ENCODE results near the gene KLK1. TPM values are rescaled to one million over a fixed set of nuclear protein-coding genes. Genes with fewer than 3 reads are reported as not detected.

The KLK1 gene
- total and polyA plus RNA-seq, 2 of the 13 experiments (the other 11 are each of a cell fraction or from before 2014, with no cell fraction given) = not detected

GRCh38 chr19:50835785-50836542 lies 12.4 kb upstream of the KLK1 start:
- H3K27ac ChIP-seq (ENCODE audit: extremely low read length, insufficient read depth, low read length) = no peak overlapping the region
- peak overlapping the region; percentile 47 for H3K9ac ChIP-seq (ENCODE audit: insufficient read depth, low read depth, low read length)
- TF ChIP-seq MEIS1 (CRISPR knock-in tag; IDR thresholded peaks at IDR 0.05; ENCODE audit: borderline replicate concordance) (no peak), KDM3A (CRISPR knock-in tag; IDR thresholded peaks at IDR 0.05; ENCODE audit: low read depth) (no peak), PRMT3 (CRISPR knock-in tag; IDR thresholded peaks at IDR 0.05; ENCODE audit: borderline replicate concordance, low read depth) (no peak), ZNF883 (CRISPR knock-in tag; IDR thresholded peaks at IDR 0.05; ENCODE audit: not compliant biosample characterization) (no peak), ZNF619 (CRISPR knock-in tag; IDR thresholded peaks at IDR 0.05) (0 out of 2 replicates have a peak, but pooled peaks have one; percentile 29), SUZ12 (IDR thresholded peaks at IDR 0.05; ENCODE audit: low read depth, low read length) (no peak), ZFX (CRISPR knock-in tag; IDR thresholded peaks at IDR 0.05; ENCODE audit: low read depth) (peak; percentile 59; the same call in 1 of the 2 replicates), ZNF557 (CRISPR knock-in tag; IDR thresholded peaks at IDR 0.05) (no peak), SAP130 (CRISPR knock-in tag; IDR thresholded peaks at IDR 0.05; ENCODE audit: low read depth) (no peak; the same call in 1 of the 2 replicates), SPEN (CRISPR knock-in tag; IDR thresholded peaks at IDR 0.05; ENCODE audit: low read depth) (peak; percentile 58), ZBTB26 (CRISPR knock-in tag; IDR thresholded peaks at IDR 0.05; ENCODE audit: borderline replicate concordance) (no peak), ZNF329 (CRISPR knock-in tag; IDR thresholded peaks at IDR 0.05; ENCODE audit: low read depth) (0 out of 2 replicates have a peak, but pooled peaks have one; percentile 42), ZNF629 (CRISPR knock-in tag; conservative IDR thresholded peaks at IDR 0.05) (0 out of 2 replicates have a peak, but pooled peaks have one; percentile 39), ZNF772 (CRISPR knock-in tag; IDR thresholded peaks at IDR 0.05) (no peak), HMG20B (CRISPR knock-in tag; conservative IDR thresholded peaks at IDR 0.05) (no peak), SOX5 (CRISPR knock-in tag; IDR thresholded peaks at IDR 0.05; ENCODE audit: borderline replicate concordance) (no peak), ONECUT2 (CRISPR knock-in tag; IDR thresholded peaks at IDR 0.05) (peak; percentile 83), ZBTB3 (CRISPR knock-in tag; IDR thresholded peaks at IDR 0.05; ENCODE audit: borderline replicate concordance, low read depth) (no peak)
- TF ChIP-seq, protein P1, sequence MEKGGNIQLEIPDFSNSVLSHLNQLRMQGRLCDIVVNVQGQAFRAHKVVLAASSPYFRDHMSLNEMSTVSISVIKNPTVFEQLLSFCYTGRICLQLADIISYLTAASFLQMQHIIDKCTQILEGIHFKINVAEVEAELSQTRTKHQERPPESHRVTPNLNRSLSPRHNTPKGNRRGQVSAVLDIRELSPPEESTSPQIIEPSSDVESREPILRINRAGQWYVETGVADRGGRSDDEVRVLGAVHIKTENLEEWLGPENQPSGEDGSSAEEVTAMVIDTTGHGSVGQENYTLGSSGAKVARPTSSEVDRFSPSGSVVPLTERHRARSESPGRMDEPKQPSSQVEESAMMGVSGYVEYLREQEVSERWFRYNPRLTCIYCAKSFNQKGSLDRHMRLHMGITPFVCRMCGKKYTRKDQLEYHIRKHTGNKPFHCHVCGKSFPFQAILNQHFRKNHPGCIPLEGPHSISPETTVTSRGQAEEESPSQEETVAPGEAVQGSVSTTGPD (CRISPR knock-in tag; IDR thresholded peaks at IDR 0.05) = no peak

More at GRCh38 chr19:50835785-50836542, 12.4 kb upstream of the KLK1 start:
- intact Hi-C loops (cut with micrococcal nuclease; ENCODE audit: unreplicated experiment) (no loop called here), in situ Hi-C loops (cut with HindIII; ENCODE audit: extremely low pct_ligation_motif_present, low pct_unique_long_range_greater_than_20kb) (no loop called here)
- BruUV-seq (replicated peaks) = no TSS peak
- Histone ChIP-seq H3K27me3 (ENCODE audit: control insufficient read depth in 1 of 2, insufficient read depth in 2 of 2, low read length in 2 of 2) (peaks cover 0 to 34% of the 10 kb centered on the region in 2 experiments; a peak in 2 of 5 replicates), H3K4me3 (replicated peaks in 1 of 3; ENCODE audit: insufficient read depth in 1 of 3, low read depth in 2 of 3, low read length in 3 of 3) (peak overlapping the region; percentile 47 to 80 (median 70); a peak in 5 of 6 replicates), H2AFZ (ENCODE audit: low read length) (no peak overlapping the region), H3K9me3 (ENCODE audit: low read length) (no peaks in the 10 kb centered on the region), H3K4me1 (ENCODE audit: insufficient read depth, low read length) (peaks cover 17% of the 10 kb centered on the region), H3K79me2 (ENCODE audit: insufficient read depth, low read length) (no peaks in the 10 kb centered on the region), H3K36me3 (replicated peaks in 1 of 2; ENCODE audit: control insufficient read depth in 1 of 2, insufficient read depth in 2 of 2, low read length in 2 of 2) (no peaks in the 10 kb centered on the region), H3K4me2 (ENCODE audit: low read depth, low read length) (peak overlapping the region; percentile 77), H4K20me1 (ENCODE audit: insufficient read depth, low read length) (no peaks in the 10 kb centered on the region)
- FAIRE-seq (no peak), DNase-seq (ENCODE audit: low spot score) (peak; percentile 38), ATAC-seq (peak; percentile 93)
- ChIA-PET POLR2A (no interaction called here), CTCF (ENCODE audit: low intra/inter-chr PET ratio, low total read pairs) (no interaction called here)
- WGBS (ENCODE audit: low lambda C conversion rate) = under 1% methylated on average over 19 of the region's 67 CpGs

Data from HepG2 (cell line).